HCT116 (cell line): ENCODE measurements around the gene ANO4. TPM values are rescaled to one million over a fixed set of nuclear protein-coding genes. Genes with fewer than 3 reads are reported as not detected.

Source experiments
- ATAC-seq: fragments of 200-7000 bp; cut with Tn5 transposase; 2 replicates; pipeline ENCODE4 v1.9.1; 2020; ENCODE audit warnings: mild to moderate bottlenecking, moderate library complexity
- BruUV-seq: library from RNA; stranded (reverse); fragments of 400-500 nt; replicated peaks from 2 replicates; lab custom pipeline; 2021; lab: Mats Ljungman, UMichigan
- CTCF ChIA-PET: fragments of 300-600 bp; sonication (Branson Sonifier 250); formaldehyde crosslinking; loops from one replicate; lab custom pipeline; 2021; ENCODE audit warnings: antibody characterized with exemption; lab: Charles Lee
- POLR2A ChIA-PET: fragments of 300-600, 350-600 bp; sonication (Branson Sonifier 250); formaldehyde crosslinking; loops from one replicate; lab custom pipeline; 2021; ENCODE audit warnings: antibody characterized with exemption; lab: Charles Lee
- RAD21 ChIA-PET, 2 experiments: fragments of 300-600 bp; sonication (Branson Sonifier 250); formaldehyde crosslinking; loops; one replicate each; lab custom pipeline; 2023; ENCODE audit warnings: low total read pairs in 2 of 2; ENCODE audit not compliant: uncharacterized antibody in 2 of 2, unreplicated experiment in 2 of 2, low non-redundant PET in 1 of 2; lab: Charles Lee
- DNase-seq: peaks from one replicate; pipeline ENCODE4 v3.0.0-alpha.2; 2010; ENCODE audit warnings: low read depth, low spot score
- H2AFZ ChIP-seq: fragments of 200-600 bp; shearing (Covaris generic), sonication (generic); 2 replicates; pipeline ENCODE4 v1.6.1; 2017; ENCODE audit warnings: low read depth, mixed run types, mixed read lengths, antibody characterized with exemption, low read length; ENCODE audit not compliant: poor library complexity, severe bottlenecking
- H3K27ac ChIP-seq: 2 replicates; pipeline ENCODE4 v1.5.1; 2012; ENCODE audit warnings: low read depth, low read length
- H3K27me3 ChIP-seq: fragments of 200-600 bp; sonication (generic); 2 replicates; pipeline ENCODE4 v1.6.1; 2016; ENCODE audit warnings: mixed run types, low read length, mixed read lengths; ENCODE audit not compliant: insufficient read depth
- H3K36me3 ChIP-seq, 2 experiments: fragments of 200-500 bp in 1 of 2; fragments of 200-600 bp in 1 of 2; sonication (Bioruptor generic) in 1 of 2; sonication (generic) in 1 of 2; 2 replicates each; pipeline versions ENCODE4 v1.5.1 to v1.6.1; 2014 to 2016; ENCODE audit warnings: low read length in 2 of 2, inconsistent platforms in 1 of 2, mixed read lengths in 1 of 2, mixed run types in 1 of 2; ENCODE audit not compliant: insufficient read depth in 2 of 2, control insufficient read depth in 1 of 2
- H3K4me1 ChIP-seq, 2 experiments: fragments of 200-600 bp in 1 of 2; sonication (generic) in 1 of 2; 2 replicates each; pipeline versions ENCODE4 v1.5.1 to v1.6.1; 2012 to 2017; ENCODE audit warnings: low read length in 2 of 2, inconsistent platforms in 1 of 2, mild to moderate bottlenecking in 1 of 2, mixed read lengths in 1 of 2, mixed run types in 1 of 2, moderate library complexity in 1 of 2; ENCODE audit not compliant: insufficient read depth in 2 of 2, control insufficient read depth in 1 of 2
- H3K4me2 ChIP-seq: fragments of 200-600 bp; sonication (generic); 2 replicates; pipeline ENCODE4 v1.6.1; 2017; ENCODE audit warnings: mixed run types, low read length, mixed read lengths
- H3K4me3 ChIP-seq, 2 experiments: fragments of 200-600 bp in 1 of 2; sonication (generic) in 1 of 2; replicated peaks in 1 of 2; 2 replicates each; pipeline ENCODE4 v1.5.1; 2011 to 2016; ENCODE audit warnings: low read length in 2 of 2, control low read depth in 1 of 2, low read depth in 1 of 2, mild to moderate bottlenecking in 1 of 2, mixed read lengths in 1 of 2, mixed run types in 1 of 2
- H3K79me2 ChIP-seq: fragments of 200-600 bp; sonication (generic); 2 replicates; pipeline ENCODE4 v1.6.1; 2017; ENCODE audit warnings: mild to moderate bottlenecking, mixed run types, low read length, moderate library complexity, mixed read lengths; ENCODE audit not compliant: insufficient read depth
- H3K9ac ChIP-seq: fragments of 200-600 bp; sonication (generic); 2 replicates; pipeline ENCODE4 v1.6.1; 2016; ENCODE audit warnings: low read length, mixed read lengths
- H3K9me2 ChIP-seq: fragments of 200-600 bp; sonication (generic), shearing (Covaris generic); 2 replicates; pipeline ENCODE4 v1.6.1; 2017; ENCODE audit warnings: mixed run types, mild to moderate bottlenecking, moderate library complexity; ENCODE audit not compliant: insufficient read depth
- H3K9me3 ChIP-seq, 2 experiments: fragments of 200-500 bp in 1 of 2; fragments of 200-600 bp in 1 of 2; sonication (Bioruptor generic) in 1 of 2; sonication (generic) in 1 of 2; 2 replicates each; pipeline ENCODE4 v1.6.1; 2014 to 2017; ENCODE audit warnings: low read length in 2 of 2, mixed read lengths in 2 of 2, inconsistent platforms in 1 of 2, low read depth in 1 of 2, mild to moderate bottlenecking in 1 of 2, mixed run types in 1 of 2, moderate library complexity in 1 of 2; ENCODE audit not compliant: control insufficient read depth in 1 of 2, insufficient read depth in 1 of 2
- H4K20me1 ChIP-seq: fragments of 200-600 bp; sonication (generic), shearing (Covaris generic); 2 replicates; pipeline ENCODE4 v1.6.1; 2017; ENCODE audit warnings: mixed run types, mild to moderate bottlenecking, moderate library complexity; ENCODE audit not compliant: insufficient read depth
- ATF3 ChIP-seq: IDR thresholded peaks from 2 replicates; pipeline ENCODE4 v1.6.1; 2012
- CTCF ChIP-seq, 3 experiments: fragments of 200-600 bp in 1 of 3; sonication (generic) in 1 of 3; IDR thresholded peaks in 2 of 3; conservative IDR thresholded peaks in 1 of 3; 2 replicates each; pipeline ENCODE4 v1.5.1; 2012 to 2017; ENCODE audit warnings: low read depth in 2 of 3, low read length in 2 of 3, antibody characterized with exemption in 1 of 3, borderline replicate concordance in 1 of 3, control low read depth in 1 of 3, mild to moderate bottlenecking in 1 of 3, mixed read lengths in 1 of 3, mixed run types in 1 of 3, moderate library complexity in 1 of 3; ENCODE audit not compliant: insufficient read depth in 1 of 3
- ELF1 ChIP-seq: IDR thresholded peaks from 2 replicates; pipeline ENCODE4 v1.6.1; 2012; ENCODE audit warnings: low read depth, borderline replicate concordance
- EZH2phosphoT487 ChIP-seq: fragments of 200-600 bp; IDR thresholded peaks from 2 replicates; pipeline ENCODE4 v1.6.1; 2018; ENCODE audit warnings: antibody characterized with exemption, borderline replicate concordance
- RAD21 ChIP-seq: IDR thresholded peaks from 2 replicates; pipeline ENCODE4 v1.6.1; 2012; ENCODE audit warnings: low read depth, mild to moderate bottlenecking
- SRF ChIP-seq: IDR thresholded peaks from 2 replicates; pipeline ENCODE4 v1.6.1; 2012; ENCODE audit warnings: low read depth
- YY1 ChIP-seq: IDR thresholded peaks from 2 replicates; pipeline ENCODE4 v1.6.1; 2011; ENCODE audit warnings: low read length, low read depth, moderate library complexity, mild to moderate bottlenecking; ENCODE audit not compliant: insufficient replicate concordance; ENCODE audit errors: extremely low read depth
- ZNF274 ChIP-seq: fragments of 200-500 bp; sonication (Bioruptor generic); IDR thresholded peaks from 2 replicates; pipeline ENCODE4 v1.6.1; 2014; ENCODE audit warnings: mild to moderate bottlenecking, low read depth, low read length, inconsistent platforms
- intact Hi-C: fragments of 100-400 bp; cut with micrococcal nuclease; formaldehyde crosslinking; loops from 2 replicates; pipeline ENCODE4 v1.10.0; 2022
- total RNA-seq: library from RNA; stranded (reverse); gene quantifications from one replicate; pipeline ENCODE4 v1.2.1, GENCODE V29; 2021; ENCODE audit not compliant: unreplicated experiment
- TF ChIP-seq, protein P1 (sequence below): IDR thresholded peaks from 2 replicates; pipeline ENCODE4 v1.6.1; 2011; ENCODE audit warnings: mild to moderate bottlenecking, low read length, moderate library complexity; ENCODE audit not compliant: insufficient replicate concordance; ENCODE audit errors: extremely low read depth

ANO4 gene
- total RNA-seq, 1 experiment from 2014 or later: 1.7 TPM

DNA sequence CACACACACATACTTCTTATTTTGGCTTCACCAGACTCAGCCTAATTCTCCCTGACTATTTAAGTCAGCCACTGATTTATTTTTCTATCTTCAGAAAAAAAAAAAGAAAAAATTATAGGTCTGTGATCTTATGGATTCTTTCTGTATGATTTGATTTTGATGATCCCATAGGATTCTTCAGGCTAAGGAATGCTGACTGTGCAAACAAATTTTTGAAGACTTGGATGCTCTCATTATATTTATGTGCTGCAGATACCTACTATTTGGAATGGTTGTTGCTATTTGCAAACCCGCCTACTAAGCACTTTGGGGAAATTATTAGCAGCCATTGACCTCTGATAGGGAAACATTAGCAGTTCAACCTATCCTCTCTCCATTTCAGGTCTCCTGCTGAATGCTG, 4.0 kb upstream of the ANO4 start:
- Histone ChIP-seq H3K9me2 (no peaks in the 10 kb centered on the region), H3K79me2 (no peaks in the 10 kb centered on the region), H2AFZ (no peak overlapping the region), H3K36me3 (no peaks in the 10 kb centered on the region), H4K20me1 (no peaks in the 10 kb centered on the region), H3K4me1 (peaks cover 8 to 23% of the 10 kb centered on the region in 2 experiments; a peak in 3 of 4 replicates), H3K9me3 (no peaks in the 10 kb centered on the region), H3K4me2 (no peak overlapping the region), H3K4me3 (no peak overlapping the region), H3K9ac (no peak overlapping the region), H3K27ac (no peak overlapping the region), H3K27me3 (peaks cover 5% of the 10 kb centered on the region; the same call in 1 of the 2 replicates)
- intact Hi-C loops: no loop called here
- RAD21 ChIA-PET: no interaction called here
- CTCF ChIA-PET: no interaction called here
- BruUV-seq: no TSS peak
- no peak for ATAC-seq
- POLR2A ChIA-PET: no interaction called here
- TF ChIP-seq CTCF (IDR thresholded peaks at IDR 0.05 in 2 of 3, conservative IDR thresholded peaks at IDR 0.05 in 1 of 3; ENCODE audit: borderline replicate concordance in 1 of 3, insufficient read depth in 1 of 3, low read depth in 2 of 3, low read length in 2 of 3) (no peak), ELF1 (no peak), ZNF274 (no peak), RAD21 (no peak), YY1 (no peak), ATF3 (no peak), SRF (no peak), EZH2phosphoT487 (no peak)
- TF ChIP-seq, protein P1, sequence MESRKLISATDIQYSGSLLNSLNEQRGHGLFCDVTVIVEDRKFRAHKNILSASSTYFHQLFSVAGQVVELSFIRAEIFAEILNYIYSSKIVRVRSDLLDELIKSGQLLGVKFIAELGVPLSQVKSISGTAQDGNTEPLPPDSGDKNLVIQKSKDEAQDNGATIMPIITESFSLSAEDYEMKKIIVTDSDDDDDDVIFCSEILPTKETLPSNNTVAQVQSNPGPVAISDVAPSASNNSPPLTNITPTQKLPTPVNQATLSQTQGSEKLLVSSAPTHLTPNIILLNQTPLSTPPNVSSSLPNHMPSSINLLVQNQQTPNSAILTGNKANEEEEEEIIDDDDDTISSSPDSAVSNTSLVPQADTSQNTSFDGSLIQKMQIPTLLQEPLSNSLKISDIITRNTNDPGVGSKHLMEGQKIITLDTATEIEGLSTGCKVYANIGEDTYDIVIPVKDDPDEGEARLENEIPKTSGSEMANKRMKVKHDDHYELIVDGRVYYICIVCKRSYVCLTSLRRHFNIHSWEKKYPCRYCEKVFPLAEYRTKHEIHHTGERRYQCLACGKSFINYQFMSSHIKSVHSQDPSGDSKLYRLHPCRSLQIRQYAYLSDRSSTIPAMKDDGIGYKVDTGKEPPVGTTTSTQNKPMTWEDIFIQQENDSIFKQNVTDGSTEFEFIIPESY: no peak
- no peak for DNase-seq
